ENCODE measurements around the gene CAPN12.

The CAPN12 gene

DNA sequence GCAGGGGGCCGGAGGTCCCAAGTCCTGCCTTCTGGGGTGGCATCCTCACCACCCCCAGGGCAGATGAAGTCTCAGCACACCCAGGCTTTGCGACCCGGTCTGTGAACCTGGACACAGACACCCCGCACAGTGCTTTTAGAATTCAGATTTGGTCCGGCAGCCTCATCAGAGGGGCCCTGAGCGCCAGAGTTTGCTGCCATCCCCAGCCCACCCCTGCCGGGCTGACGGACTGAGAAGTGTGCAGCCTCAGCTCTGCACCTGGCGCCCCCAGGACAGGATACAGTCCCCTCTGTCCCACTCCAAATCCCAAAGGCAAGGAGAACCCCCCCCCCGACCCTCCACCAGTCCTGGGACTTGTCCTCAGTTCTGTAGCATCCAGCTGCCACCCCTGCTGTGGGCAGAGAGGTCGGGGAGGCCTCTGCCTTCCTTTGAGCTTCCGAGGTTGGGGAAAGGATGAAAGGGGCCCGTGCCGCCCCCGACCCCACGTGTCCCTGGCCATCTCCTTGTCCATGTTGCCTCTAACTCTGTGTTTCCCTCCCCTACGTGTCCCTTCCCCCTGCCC, 16.9 kb downstream of the CAPN12 start:
- DNase-seq (ENCODE audit: extremely low read depth in 1 of 2, low read depth in 1 of 2), result no peak

DNA sequence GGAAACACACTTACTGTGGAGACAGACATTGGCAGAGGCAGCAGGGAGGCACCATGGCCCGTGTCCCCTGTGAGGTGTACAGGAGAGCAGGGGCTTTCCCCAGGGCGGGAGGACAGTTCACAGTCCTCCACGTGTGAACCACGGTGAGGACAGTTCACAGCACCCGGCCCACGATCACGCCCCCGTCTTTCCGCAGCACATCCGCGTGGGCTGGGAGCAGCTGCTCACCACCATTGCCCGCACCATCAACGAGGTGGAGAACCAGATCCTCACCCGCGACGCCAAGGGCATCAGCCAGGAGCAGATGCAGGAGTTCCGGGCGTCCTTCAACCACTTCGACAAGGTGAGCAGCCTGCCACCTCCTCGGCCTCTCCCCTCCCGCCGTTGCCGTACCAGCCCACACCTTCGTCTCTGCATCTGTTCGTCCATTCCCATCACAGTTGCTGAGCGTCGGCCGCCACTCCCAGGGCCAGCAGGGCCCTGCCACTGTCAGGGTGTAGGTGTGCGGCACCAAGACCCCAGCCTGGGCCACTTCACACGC, 17.4 kb downstream of the CAPN12 start:
- no peak for DNase-seq (ENCODE audit: extremely low read depth in 1 of 2, low read depth in 1 of 2)

DNA sequence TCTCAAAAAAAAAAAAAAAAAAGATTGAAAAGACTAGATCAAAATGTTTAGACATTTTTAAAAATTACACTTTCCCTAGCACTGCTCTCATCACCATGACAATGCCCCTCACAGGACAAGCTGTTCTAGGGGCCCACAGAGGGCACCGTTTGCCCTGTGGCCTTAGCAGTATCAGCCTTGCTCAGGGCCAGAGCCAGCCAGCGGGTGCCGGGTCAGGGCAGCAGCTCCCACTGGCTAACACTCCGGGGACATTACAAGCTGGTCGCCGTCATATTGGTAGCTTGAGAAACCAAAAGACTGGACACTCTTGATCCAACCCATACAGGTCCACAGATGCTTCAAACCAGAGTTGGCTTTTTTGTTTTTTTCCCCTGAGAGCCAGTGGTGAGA, 18.0 kb downstream of the CAPN12 start:
- DNase-seq (ENCODE audit: extremely low read depth in 1 of 2, low read depth in 1 of 2), result no peak

DNA sequence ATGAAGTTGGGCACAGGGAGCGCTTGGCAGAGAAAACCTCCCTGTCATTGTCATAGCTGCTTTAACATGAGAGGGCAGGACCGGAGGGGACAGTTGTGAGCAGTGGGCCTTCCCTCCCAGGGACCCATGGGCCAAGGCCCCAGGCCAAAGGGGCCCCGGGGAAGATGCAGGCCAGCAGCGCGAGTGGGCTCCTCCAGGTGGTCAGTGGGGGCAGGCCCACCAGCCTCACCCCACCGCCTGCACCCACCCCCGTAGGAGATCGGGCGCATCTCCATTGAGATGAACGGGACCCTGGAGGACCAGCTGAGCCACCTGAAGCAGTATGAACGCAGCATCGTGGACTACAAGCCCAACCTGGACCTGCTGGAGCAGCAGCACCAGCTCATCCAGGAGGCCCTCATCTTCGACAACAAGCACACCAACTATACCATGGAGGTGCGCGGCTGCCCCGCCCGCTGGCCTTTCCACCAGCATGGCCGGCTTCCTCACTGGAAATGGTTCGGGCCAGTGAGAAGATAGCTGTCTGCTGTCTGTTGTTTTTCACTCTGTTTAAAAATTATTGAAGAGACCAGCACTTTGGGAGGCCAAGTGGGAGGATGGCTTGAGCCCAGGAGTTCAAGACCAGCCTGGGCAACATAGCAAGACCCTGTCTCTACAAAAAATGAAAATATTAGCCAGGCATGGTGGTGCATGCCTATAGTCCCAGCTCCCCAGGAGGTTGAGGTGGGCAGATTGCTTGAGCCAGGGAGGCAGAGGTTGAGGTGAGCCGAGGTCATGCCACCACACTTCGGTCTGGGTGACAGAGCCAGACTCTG, 18.6 kb downstream of the CAPN12 start:
- no peak for DNase-seq (ENCODE audit: extremely low read depth in 1 of 2, low read depth in 1 of 2)

DNA sequence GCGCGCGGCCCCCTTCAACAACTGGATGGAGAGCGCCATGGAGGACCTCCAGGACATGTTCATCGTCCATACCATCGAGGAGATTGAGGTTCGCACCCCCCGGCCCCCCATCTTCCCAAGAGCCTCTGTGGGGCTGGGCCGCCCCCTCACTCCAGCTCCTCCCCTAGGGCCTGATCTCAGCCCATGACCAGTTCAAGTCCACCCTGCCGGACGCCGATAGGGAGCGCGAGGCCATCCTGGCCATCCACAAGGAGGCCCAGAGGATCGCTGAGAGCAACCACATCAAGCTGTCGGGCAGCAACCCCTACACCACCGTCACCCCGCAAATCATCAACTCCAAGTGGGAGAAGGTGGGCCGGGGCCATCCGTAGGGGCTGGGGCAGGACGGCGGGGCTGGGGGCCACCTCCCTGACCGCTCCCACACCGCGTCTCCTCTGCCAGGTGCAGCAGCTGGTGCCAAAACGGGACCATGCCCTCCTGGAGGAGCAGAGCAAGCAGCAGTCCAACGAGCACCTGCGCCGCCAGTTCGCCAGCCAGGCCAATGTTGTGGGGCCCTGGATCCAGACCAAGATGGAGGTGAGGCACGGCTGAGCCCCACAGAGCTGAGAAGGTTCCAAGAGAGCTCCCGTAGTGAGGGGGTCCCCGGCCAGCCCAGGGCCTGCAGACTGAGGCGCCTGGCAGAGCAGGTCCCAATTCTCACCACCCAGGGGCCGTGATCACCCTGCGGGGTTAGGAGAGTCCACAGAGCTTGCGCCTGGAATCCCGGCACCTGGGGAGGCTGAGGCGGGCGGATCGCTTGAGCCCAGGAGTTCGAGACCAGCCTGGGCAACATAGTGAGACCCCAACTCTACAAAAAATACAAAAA, 20.1 kb downstream of the CAPN12 start:
- no peak for DNase-seq (ENCODE audit: extremely low read depth in 1 of 2, low read depth in 1 of 2)

DNA sequence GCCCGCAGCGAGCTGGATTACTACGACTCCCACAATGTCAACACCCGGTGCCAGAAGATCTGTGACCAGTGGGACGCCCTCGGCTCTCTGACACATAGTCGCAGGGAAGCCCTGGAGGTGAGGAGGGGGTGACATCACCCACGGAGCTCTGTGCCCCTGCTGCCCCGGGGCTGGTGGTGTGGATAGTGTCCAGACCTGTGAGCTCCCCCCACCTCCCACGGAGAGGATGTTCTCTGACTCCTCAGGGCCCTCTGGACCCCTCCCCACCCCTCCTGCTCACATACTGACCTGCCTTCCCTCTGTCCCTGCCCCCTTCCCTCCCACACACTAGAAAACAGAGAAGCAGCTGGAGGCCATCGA, 20.7 kb downstream of the CAPN12 start:
- no peak for DNase-seq (ENCODE audit: extremely low read depth in 1 of 2, low read depth in 1 of 2)

DNA sequence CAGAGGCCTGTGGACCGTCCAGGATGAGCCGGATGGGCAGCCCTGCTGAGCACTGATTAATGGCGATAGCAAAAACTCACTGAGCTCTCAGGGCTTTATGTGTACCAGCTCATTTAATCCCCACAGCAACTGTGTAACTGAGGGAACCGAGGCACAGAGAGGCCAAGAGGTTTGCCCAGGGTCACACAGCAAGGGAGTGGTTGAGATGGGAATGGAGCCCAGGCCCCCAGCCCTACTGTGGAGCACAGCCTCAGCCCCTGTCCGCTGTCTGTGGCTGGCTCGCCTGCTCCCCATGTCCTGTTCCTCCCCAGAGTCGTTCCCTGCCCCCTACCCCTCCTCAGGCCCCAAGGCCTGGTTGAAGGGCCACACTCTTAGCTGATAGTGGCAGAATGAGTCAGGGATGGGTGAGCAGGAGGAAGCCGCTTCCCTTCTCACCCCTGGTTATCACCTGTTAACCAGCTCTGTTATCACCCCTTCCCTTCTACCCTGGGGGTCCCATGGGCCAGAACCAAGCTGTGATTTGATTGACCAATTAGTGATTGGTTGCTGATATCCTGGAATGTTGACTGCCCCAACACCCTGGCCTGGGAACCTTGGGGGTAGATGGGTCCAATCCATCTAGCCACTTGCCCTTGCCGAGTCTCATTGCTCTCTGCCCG, 21.2 kb downstream of the CAPN12 start:
- no peak for DNase-seq (ENCODE audit: extremely low read depth in 1 of 2, low read depth in 1 of 2)

DNA sequence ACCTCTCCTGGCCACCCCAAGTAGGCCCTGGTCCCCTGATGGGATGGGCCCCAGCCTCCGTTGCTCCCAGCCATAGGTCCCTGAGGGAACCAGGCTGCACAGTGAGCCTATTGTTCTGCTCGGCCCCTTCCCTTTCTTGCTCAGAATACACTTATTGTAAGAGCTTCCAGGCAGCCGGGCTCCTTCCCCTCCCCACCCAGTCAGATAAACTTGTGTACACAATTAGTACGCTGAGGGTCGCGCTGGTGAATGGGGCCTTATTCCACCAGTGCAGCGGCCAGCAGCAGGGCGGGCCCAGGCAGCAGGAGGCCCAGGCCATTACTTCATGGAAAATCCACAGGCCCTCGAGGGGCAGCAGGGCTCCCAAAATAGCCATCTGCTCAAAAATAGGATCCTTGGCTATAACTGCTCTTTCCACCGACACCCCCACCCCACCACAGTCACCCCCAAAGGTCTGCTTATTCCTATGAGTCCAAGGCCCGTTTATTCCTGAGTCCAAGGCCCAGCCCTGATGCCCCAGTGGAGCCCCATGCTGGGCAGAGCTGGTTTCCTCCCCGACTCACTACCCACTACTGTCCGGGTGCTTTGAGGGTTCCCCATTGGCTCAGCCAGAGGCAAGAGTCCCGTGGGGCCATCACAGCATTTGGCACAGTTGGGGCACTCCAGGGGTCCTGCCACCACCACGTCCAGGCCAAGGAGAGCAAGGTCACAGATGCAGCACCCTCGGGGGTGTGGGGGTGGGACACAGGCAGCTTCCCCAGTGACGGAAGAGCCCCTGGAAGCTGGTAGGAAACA, 22.1 kb downstream of the CAPN12 start:
- DNase-seq (ENCODE audit: extremely low read depth in 1 of 2, low read depth in 1 of 2), result no peak

DNA sequence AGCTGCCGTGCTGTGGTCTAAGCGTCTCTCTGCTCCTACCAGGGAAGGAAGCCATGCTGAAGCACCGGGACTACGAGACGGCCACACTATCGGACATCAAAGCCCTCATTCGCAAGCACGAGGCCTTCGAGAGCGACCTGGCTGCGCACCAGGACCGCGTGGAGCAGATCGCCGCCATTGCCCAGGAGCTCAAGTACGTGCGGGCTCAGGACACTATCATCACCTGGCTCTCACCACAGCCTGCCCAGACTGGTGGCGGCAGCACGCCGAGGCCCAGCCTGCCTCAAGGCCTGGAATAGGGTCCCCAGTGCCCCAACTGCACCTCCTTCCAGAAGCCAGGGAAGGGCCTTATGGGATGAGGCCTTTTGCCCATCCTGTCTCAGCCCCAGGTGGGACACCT, 22.8 kb downstream of the CAPN12 start:
- DNase-seq (ENCODE audit: extremely low read depth in 1 of 2, low read depth in 1 of 2), result no peak

DNA sequence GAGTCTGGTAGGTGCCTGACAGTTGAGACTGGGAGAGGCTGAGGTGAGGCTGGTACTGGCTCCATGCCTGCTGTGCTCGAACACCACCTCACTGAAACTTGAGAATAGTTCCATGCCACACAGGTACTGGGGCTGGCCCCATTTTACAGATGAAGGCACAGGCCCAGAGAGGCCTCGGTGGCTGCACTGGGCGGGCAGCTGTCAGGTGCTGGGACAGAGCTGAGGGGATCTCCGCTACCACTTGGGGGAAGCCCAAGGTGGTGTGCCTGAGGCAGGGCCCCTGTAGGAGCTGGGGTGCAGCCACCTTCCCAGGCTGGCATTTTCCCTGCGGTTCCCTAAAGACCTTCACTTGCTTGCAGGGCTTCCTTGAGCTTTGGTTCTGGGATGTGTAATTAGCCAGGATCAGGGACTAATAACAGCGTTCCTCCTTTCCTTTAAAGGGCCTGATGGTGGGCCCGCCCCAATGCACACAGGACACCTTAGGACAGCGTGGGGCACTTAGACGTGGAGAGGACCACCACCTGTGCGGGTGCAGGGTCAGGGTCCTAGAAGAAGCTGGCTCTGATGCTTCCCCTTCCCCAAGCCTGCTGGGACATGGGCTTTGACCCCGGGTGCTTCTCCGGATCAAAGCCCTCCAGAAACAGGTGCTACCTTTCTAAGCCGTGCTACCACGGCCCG, 23.6 kb downstream of the CAPN12 start:
- no peak for DNase-seq (ENCODE audit: extremely low read depth in 1 of 2, low read depth in 1 of 2)

DNA sequence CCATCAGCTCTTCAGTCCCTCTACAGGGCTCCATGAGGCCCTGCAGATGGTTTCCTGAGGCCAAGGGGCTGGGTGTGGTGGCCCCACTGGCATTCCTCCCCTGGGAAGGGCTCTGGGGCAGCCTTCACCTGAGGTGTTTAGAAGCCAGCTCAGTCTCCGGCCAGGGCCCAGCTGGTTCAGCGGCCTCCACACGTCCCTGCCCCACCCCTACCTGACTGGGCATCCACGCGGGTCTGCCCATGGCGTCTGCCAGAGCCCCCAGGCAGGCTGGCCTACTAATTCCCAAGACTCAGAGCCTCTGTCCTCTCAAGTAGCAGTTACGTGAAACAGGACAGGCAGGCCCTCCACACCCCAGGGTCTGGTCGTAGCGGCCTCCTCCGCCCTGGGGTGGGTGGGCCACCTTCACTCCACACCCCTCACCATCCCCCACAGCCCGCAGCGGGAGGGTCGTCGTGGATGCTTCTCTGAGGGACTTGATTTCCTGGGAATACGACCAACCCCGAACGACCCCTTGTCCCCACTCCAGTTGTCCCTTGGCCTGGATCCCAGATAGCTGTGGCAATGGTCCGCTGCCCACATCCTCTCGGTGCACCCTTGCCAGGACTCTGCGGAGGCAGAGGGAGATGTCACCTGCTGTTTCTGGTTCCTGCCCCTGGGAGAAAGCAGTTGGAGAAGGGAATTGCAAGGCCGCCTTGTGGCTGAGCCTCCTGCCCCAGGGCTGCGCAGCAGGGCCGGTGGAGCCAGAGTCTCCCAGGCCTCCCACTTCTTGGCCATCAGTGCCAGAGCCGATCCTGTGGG, 24.3 kb downstream of the CAPN12 start:
- no peak for DNase-seq (ENCODE audit: extremely low read depth in 1 of 2, low read depth in 1 of 2)

DNA sequence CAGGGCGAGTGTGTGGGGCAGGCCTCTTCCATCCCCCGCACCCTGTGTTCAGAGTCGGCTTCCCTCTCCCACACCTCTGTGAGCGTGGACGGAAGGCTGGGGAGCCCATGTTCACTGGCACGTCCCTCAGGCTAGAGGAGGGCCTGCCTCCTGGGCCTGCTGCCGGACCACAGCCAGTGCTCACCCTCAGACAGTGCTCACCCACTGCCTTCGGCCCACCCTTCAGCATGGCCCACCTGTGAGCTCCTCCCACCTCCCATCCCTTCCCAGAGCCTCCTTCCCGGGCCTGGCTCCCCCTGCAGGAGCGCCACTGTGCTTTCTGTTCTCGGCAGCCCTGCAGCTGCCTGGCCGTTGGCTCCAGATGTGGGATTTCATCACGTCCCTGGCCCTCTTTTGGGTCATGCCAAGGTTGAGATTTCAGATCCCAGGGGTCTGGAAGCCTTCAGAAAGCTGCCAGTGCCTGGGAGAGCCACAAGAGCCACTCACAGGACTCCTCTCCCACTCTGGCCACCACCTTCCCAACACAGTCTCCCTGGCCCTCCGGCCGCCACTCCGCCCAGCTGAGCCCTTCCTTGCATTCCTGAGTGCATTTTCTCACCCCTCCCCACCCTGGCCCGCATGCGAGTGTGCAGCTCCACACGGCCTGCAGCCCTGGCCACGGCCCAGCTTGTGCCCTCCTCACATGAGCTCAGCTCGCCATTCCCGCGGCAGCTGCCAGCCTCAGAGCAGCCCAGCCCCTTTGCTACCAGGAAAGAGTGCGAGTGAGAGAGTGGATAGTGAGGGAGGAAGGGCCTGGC, 25.3 kb downstream of the CAPN12 start:
- DNase-seq (ENCODE audit: extremely low read depth in 1 of 2, low read depth in 1 of 2), result no peak

DNA sequence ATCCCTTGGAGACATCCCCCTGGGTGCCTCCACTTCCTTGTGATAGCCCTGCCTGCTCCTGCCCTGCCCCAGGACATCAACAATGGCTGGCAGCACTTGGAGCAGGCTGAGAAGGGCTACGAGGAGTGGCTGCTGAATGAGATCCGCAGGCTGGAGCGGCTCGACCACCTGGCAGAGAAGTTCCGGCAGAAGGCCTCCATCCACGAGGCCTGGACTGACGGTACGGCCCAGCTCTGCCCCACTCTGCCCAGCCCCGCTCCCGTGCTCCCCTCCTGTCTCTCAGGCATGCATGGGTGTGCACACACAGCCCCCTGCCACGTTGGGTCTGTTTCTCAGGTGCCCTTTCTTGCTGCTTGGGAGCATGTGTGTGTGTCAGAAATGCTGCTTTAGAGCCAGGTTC, 26.4 kb downstream of the CAPN12 start:
- no peak for DNase-seq (ENCODE audit: extremely low read depth in 1 of 2, low read depth in 1 of 2)

DNA sequence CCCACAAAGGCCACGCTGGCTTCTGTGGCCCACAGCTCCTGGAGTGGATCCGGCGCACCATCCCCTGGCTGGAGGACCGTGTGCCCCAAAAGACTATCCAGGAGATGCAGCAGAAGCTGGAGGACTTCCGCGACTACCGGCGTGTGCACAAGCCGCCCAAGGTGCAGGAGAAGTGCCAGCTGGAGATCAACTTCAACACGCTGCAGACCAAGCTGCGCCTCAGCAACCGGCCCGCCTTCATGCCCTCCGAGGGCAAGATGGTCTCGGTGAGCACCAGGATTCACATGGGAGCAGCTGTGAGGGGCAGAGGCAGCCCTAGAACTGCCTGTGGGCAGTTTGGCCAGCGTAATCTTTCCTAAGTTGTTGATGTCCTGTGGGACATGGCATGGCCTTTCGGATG, 27.2 kb downstream of the CAPN12 start:
- DNase-seq (ENCODE audit: extremely low read depth in 1 of 2, low read depth in 1 of 2), result no peak

DNA sequence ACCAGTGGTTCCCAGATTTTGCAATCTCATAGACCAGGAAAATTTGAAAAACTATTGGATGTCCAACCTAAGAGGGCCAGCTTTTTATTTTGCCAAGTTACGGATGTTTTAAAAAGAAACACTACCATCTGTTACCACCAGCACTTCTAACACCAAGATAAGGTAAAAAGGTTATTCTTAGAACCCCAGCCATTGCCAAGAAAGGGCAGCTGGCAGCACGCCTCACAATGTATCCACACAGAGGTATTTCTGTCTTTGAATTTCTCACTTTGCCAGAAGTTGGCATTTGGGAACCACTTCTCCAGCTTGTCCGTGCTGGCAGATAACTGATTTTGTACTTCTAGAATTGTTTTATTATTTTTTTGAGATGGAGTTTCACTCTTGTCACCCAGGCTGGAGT, 28.7 kb downstream of the CAPN12 start:
- DNase-seq (ENCODE audit: extremely low read depth in 1 of 2, low read depth in 1 of 2), result no peak

DNA sequence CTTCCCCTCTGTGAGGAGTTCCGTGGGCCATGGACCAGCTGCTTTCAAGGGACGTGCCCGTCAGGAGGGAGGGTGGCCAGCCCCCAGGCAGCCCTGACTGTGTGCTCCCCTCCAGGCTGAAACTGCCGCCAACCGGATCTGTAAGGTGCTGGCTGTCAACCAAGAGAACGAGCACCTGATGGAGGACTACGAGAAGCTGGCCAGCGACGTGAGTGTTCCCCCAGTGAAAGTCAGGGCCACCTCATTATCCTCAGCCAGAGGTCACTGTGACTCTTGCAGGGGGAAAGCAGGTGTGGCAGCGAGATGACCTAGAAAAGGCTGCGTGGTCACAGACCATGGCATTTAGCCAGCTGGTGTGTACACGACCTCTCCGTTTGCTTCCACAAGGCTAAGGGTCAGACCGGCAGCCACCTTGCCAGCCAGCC, 29.9 kb downstream of the CAPN12 start:
- DNase-seq (ENCODE audit: extremely low read depth in 1 of 2, low read depth in 1 of 2), result no peak

DNA sequence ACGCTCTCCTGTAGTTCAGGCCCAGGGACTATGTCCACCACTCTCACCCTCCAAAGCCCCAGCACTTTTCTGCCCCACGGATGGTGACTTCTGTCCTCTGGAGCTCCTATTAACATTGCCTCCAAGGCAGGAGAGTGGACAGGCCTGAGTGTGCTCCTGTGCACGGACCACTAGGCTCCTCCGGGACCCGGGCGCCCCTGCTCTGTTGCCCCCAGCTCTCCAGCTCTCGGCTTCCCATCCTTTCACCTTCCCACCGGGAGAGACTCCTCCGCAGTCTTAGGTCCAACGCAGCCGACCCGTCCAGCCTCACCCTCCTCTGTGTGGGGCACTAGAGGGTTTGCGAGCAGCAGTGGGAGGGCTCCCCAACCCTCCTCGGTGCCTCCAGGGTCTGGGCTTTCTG, 30.4 kb downstream of the CAPN12 start:
- DNase-seq (ENCODE audit: extremely low read depth in 1 of 2, low read depth in 1 of 2), result no peak

DNA sequence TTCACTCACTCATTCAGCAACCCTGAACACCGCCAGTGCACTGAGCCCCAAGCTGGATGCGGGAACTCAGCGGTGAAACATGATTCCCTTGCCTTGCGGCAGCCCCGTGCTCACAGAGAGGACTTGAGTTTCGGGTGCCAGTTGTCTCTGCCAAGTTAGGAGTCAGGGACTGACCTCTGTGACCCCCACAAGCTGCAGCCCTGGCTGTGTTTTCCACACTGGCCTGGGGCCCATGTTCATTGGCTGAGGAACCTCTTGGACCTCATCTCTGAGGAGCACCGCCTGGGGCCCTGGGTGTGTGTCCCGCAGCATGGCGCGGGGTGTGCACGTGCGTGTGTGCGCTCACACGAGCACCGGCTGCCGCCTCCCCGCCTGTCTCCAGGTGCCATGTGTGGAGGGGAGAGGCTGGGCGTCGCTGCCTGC, 31.0 kb downstream of the CAPN12 start:
- no peak for DNase-seq (ENCODE audit: extremely low read depth in 1 of 2, low read depth in 1 of 2)

All from stimulated activated CD8-positive, alpha-beta memory T cell treated with anti-CD3 and anti-CD28 coated beads, Interleukin-7, amount 100 ng/mL, for 48 hours (primary cell).